Activated T-helper 1 cell treated with anti-CD3 and anti-CD28 coated beads, Interleukin-12 subunit alpha, Interleukin-12 subunit beta, Interleukin-2, Interleukin-4 antibody, amounts not matched to agents 30 ng/mL and 10 ng/mL and 1 ng/mL, durations not matched to agents 14 hours and 24 hours and 36 hours (primary cell): ENCODE data around the gene TBC1D1. TPM values are rescaled to one million over a fixed set of nuclear protein-coding genes. Genes with fewer than 3 reads are reported as not detected.
A peak's percentile ranks its signal among the peaks of the same experiment; 100 is the strongest.

Experiments used
- DNase-seq: peaks from one replicate; pipeline ENCODE4 v3.0.0; 2021; ENCODE audit warnings: low spot score
- H3K27ac Mint-ChIP-seq: one replicate; pipeline ENCODE4 v1.8.0; 2021; ENCODE audit warnings: mild to moderate bottlenecking, mixed read lengths
- H3K27me3 Mint-ChIP-seq: one replicate; pipeline ENCODE4 v1.8.0; 2022; ENCODE audit warnings: mild to moderate bottlenecking, moderate library complexity, mixed read lengths; ENCODE audit not compliant: insufficient read depth
- H3K36me3 Mint-ChIP-seq: one replicate; pipeline ENCODE4 v1.8.0; 2021; ENCODE audit warnings: low read depth, mixed read lengths
- H3K4me1 Mint-ChIP-seq: one replicate; pipeline ENCODE4 v1.8.0; 2021; ENCODE audit warnings: low read depth, mixed read lengths
- H3K4me3 Mint-ChIP-seq: one replicate; pipeline ENCODE4 v1.8.0; 2021; ENCODE audit warnings: mild to moderate bottlenecking, moderate library complexity, mixed read lengths
- H3K9me3 Mint-ChIP-seq: one replicate; pipeline ENCODE4 v1.8.0; 2021; ENCODE audit warnings: mixed read lengths
- intact Hi-C: fragments of 100-400 bp; cut with micrococcal nuclease; formaldehyde crosslinking; loops from one replicate; pipeline ENCODE4 v1.15.1; 2024
- total RNA-seq: library from RNA; stranded (reverse); gene quantifications from 2 replicates; pipeline ENCODE4 v1.2.3, GENCODE V29; 2022

The TBC1D1 gene
- total RNA-seq, 1 donor from 2014 or later, result 52.6 TPM

DNA sequence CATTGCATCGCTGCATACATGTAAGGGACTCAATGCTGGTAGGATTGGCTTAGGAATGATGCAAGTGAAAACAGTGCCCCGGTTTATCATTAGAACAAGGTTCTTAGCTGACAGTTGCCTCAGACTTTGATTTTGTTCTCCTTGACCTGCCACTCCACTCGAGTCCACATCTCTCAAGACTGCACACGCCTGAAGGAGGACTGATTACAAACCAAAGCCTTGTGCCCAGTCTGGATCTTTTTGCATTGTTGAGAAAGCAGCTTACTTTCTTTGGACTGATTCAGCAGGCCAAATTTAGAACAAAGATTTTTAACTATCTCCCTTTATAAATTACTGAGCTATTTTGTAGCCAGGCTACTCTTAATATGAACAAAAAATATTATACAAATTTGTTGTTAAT, 194.9 kb downstream of the TBC1D1 start:
- no peak overlapping the region for H3K27ac Mint-ChIP-seq
- H3K36me3 Mint-ChIP-seq, result peaks cover 6% of the 10 kb centered on the region
- H3K4me3 Mint-ChIP-seq, result no peak overlapping the region
- intact Hi-C loops, result no loop called here
- no peaks in the 10 kb centered on the region for H3K9me3 Mint-ChIP-seq
- peaks cover 11% of the 10 kb centered on the region for H3K4me1 Mint-ChIP-seq
- DNase-seq, result no peak
- no peaks in the 10 kb centered on the region for H3K27me3 Mint-ChIP-seq

- Mint-ChIP-seq H3K4me1 (peaks cover 16% of the 10 kb centered on the region), H3K9me3 (no peaks in the 10 kb centered on the region), H3K36me3 (peaks cover 12% of the 10 kb centered on the region), H3K27me3 (no peaks in the 10 kb centered on the region), H3K4me3 (no peak overlapping the region), H3K27ac (no peak overlapping the region)
- DNase-seq, result no peak
- intact Hi-C loops, result no loop called here
Observed at GRCh38 chr4:38086151-38086848, 195.4 kb downstream of the TBC1D1 start.

GRCh38 chr4:38086849-38087226, 196.0 kb downstream of the TBC1D1 start:
- Mint-ChIP-seq H3K4me3 (no peak overlapping the region), H3K36me3 (peaks cover 14% of the 10 kb centered on the region), H3K27ac (no peak overlapping the region), H3K27me3 (no peaks in the 10 kb centered on the region), H3K4me1 (peaks cover 19% of the 10 kb centered on the region), H3K9me3 (no peaks in the 10 kb centered on the region)
- DNase-seq, result no peak
- intact Hi-C loops, result no loop called here

DNA sequence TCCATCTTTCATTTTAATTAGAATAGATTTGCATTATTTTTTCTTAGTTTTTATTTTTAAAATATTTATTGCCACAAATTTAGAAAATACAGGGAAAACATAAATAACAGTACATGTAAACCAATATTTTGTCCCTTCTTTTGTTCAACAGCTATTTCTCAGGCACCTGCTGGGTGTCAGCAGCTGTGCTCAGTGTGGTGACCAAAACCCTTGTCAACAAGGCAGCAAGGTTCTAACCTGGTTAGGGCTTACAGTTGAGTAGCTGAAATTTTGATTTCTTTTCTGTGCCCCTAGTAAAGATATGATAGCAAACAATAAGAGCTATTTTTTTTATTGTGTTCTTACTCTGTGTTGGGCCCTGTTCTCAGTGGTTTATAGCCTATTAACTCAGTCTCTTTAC, 197.4 kb downstream of the TBC1D1 start:
- Mint-ChIP-seq H3K27ac (no peak overlapping the region), H3K4me3 (no peak overlapping the region), H3K4me1 (peaks cover 19% of the 10 kb centered on the region), H3K9me3 (no peaks in the 10 kb centered on the region), H3K36me3 (peaks cover 20% of the 10 kb centered on the region), H3K27me3 (no peaks in the 10 kb centered on the region)
- no peak for DNase-seq
- intact Hi-C loops, result no loop called here

DNA sequence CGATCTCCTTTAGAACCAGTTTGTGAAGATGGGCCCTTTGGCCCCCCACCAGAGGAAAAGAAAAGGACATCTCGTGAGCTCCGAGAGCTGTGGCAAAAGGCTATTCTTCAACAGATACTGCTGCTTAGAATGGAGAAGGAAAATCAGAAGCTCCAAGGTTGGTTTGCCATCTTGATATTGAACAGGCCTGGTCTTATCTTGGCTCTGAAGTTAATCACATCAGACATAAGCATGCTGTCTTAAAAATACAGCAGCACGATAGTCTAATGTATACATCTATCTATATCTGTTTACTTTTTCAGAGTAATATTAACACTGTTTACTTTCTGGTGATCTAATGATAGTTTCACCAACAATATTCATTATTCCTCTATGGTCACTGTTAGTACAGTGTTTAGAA, 199.1 kb downstream of the TBC1D1 start:
- intact Hi-C loops, result loop anchor here (1.0 to 5.0 kb wide), 3 partner anchors 13 to 72 kb away; no protein-coding TSS in a partner anchor
- Mint-ChIP-seq H3K9me3 (no peaks in the 10 kb centered on the region), H3K27ac (peak overlapping the region; percentile 86), H3K27me3 (no peaks in the 10 kb centered on the region), H3K4me3 (no peak overlapping the region), H3K4me1 (peaks cover 19% of the 10 kb centered on the region), H3K36me3 (peaks cover 27% of the 10 kb centered on the region)
- DNase-seq, result no peak

- intact Hi-C loops, result loop anchor here (1.0 to 5.0 kb wide), 3 partner anchors 14 to 72 kb away; no protein-coding TSS in a partner anchor
- Mint-ChIP-seq H3K9me3 (no peaks in the 10 kb centered on the region), H3K27me3 (no peaks in the 10 kb centered on the region), H3K27ac (peak overlapping the region; percentile 86), H3K36me3 (peaks cover 34% of the 10 kb centered on the region), H3K4me1 (peaks cover 23% of the 10 kb centered on the region), H3K4me3 (no peak overlapping the region)
- no peak for DNase-seq
Observed at GRCh38 chr4:38090455-38091246, 199.8 kb downstream of the TBC1D1 start.

GRCh38 chr4:38091636-38092035, 200.8 kb downstream of the TBC1D1 start:
- intact Hi-C loops, result loop anchor here (2.0 to 5.0 kb wide), 2 partner anchors 15 to 71 kb away; no protein-coding TSS in a partner anchor
- Mint-ChIP-seq H3K27ac (no peak overlapping the region), H3K4me1 (peaks cover 23% of the 10 kb centered on the region), H3K27me3 (no peaks in the 10 kb centered on the region), H3K9me3 (no peaks in the 10 kb centered on the region), H3K36me3 (peaks cover 40% of the 10 kb centered on the region), H3K4me3 (no peak overlapping the region)
- no peak for DNase-seq

DNA sequence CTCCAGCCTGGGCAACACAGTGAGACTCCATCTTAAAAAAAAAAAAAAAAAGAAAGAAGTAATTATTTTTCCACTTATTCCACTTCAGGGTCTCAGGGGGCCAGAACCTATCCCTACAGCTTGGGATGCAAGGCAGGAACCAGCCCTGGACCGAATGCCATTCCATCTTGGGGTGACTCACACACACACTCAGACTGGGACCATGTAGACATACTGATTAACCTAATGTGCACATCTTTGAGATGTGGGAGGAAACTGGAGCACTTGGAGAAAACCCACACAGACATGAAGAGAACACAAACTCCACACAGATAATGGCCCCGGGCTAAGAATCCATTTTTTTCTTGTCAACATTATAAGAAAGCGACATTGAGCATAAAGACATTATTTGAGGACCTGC, 201.8 kb downstream of the TBC1D1 start:
- no peak for DNase-seq
- H3K27me3 Mint-ChIP-seq, result no peaks in the 10 kb centered on the region
- peaks cover 23% of the 10 kb centered on the region for H3K4me1 Mint-ChIP-seq
- intact Hi-C loops, result loop anchor here (5.0 kb wide), 1 partner anchor 70 kb away; no protein-coding TSS in a partner anchor
- H3K9me3 Mint-ChIP-seq, result no peaks in the 10 kb centered on the region
- no peak overlapping the region for H3K4me3 Mint-ChIP-seq
- no peak overlapping the region for H3K27ac Mint-ChIP-seq
- peaks cover 41% of the 10 kb centered on the region for H3K36me3 Mint-ChIP-seq

DNA sequence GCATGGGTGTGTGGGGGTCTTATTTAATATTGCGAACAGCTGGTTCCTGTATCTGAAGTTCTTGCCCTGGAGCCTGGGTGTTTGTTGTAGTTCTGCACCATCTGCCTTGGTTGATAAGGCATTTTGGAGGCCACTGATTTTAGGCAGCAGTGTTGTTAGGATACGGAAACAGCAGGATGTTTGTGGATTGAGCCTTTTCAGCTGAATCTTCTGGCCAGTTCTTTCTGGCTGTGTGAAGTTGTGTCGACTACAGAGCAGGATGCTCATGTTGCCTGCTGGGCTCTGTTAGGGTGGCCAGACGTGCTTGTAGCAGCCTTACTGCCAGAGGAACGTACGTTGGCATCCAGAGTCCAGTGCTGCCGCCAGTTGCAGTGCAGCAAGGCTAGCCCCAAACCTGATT, 203.5 kb downstream of the TBC1D1 start:
- Mint-ChIP-seq H3K27me3 (no peaks in the 10 kb centered on the region), H3K4me3 (no peak overlapping the region), H3K27ac (no peak overlapping the region), H3K9me3 (no peaks in the 10 kb centered on the region), H3K36me3 (peaks cover 41% of the 10 kb centered on the region), H3K4me1 (peaks cover 23% of the 10 kb centered on the region)
- DNase-seq, result no peak
- intact Hi-C loops, result loop anchor here (5.0 kb wide), 1 partner anchor 68 kb away; no protein-coding TSS in a partner anchor

- Mint-ChIP-seq H3K4me3 (no peak overlapping the region), H3K27ac (no peak overlapping the region), H3K4me1 (peaks cover 21% of the 10 kb centered on the region), H3K9me3 (no peaks in the 10 kb centered on the region), H3K27me3 (no peaks in the 10 kb centered on the region), H3K36me3 (peaks cover 39% of the 10 kb centered on the region)
- intact Hi-C loops, result no loop called here
- no peak for DNase-seq
Observed at GRCh38 chr4:38095691-38096090, 204.8 kb downstream of the TBC1D1 start.

GRCh38 chr4:38097818-38098217, 206.9 kb downstream of the TBC1D1 start:
- no peak overlapping the region for H3K27ac Mint-ChIP-seq
- H3K27me3 Mint-ChIP-seq, result no peaks in the 10 kb centered on the region
- peaks cover 30% of the 10 kb centered on the region for H3K36me3 Mint-ChIP-seq
- no peak for DNase-seq
- intact Hi-C loops, result no loop called here
- H3K9me3 Mint-ChIP-seq, result no peaks in the 10 kb centered on the region
- H3K4me1 Mint-ChIP-seq, result peaks cover 12% of the 10 kb centered on the region
- no peak overlapping the region for H3K4me3 Mint-ChIP-seq

GRCh38 chr4:38099020-38099600, 208.2 kb downstream of the TBC1D1 start:
- Mint-ChIP-seq H3K27me3 (no peaks in the 10 kb centered on the region), H3K9me3 (no peaks in the 10 kb centered on the region), H3K36me3 (peaks cover 33% of the 10 kb centered on the region), H3K4me3 (no peak overlapping the region), H3K4me1 (peaks cover 12% of the 10 kb centered on the region), H3K27ac (no peak overlapping the region)
- DNase-seq, result no peak
- intact Hi-C loops, result no loop called here

GRCh38 chr4:38099908-38100407, 209.1 kb downstream of the TBC1D1 start:
- Mint-ChIP-seq H3K4me3 (no peak overlapping the region), H3K9me3 (no peaks in the 10 kb centered on the region), H3K27ac (no peak overlapping the region), H3K4me1 (peaks cover 13% of the 10 kb centered on the region), H3K27me3 (no peaks in the 10 kb centered on the region), H3K36me3 (peaks cover 29% of the 10 kb centered on the region)
- DNase-seq, result no peak
- intact Hi-C loops, result no loop called here
